Mucosa of descending colon (tissue), 3 donors: Measurements from ENCODE around the gene DGKE. TPM values are rescaled to one million over a fixed set of nuclear protein-coding genes. Genes with fewer than 3 reads are reported as not detected.

Source experiments
- ATAC-seq: fragments of 200-7000 bp; cut with Tn5 transposase; one replicate; pipeline ENCODE4 v1.9.1; 2020; ENCODE audit warnings: mild to moderate bottlenecking, moderate library complexity
- DNase-seq, 3 donors: peaks; one replicate each; pipeline ENCODE4 v3.0.0-alpha.2; 2020
- H3K36me3 ChIP-seq: fragments of 200-600 bp; one replicate; pipeline ENCODE4 v1.8.0; 2021; ENCODE audit warnings: low read depth, mild to moderate bottlenecking
- H3K4me1 ChIP-seq: fragments of 200-600 bp; one replicate; pipeline ENCODE4 v1.8.0; 2021; ENCODE audit warnings: low read depth, mild to moderate bottlenecking
- H3K4me3 ChIP-seq: fragments of 200-600 bp; one replicate; pipeline ENCODE4 v1.8.0; 2021; ENCODE audit warnings: mild to moderate bottlenecking
- H3K9me3 ChIP-seq: fragments of 200-600 bp; one replicate; pipeline ENCODE4 v1.8.0; 2021; ENCODE audit warnings: mild to moderate bottlenecking
- CTCF ChIP-seq: fragments of 200-600 bp; IDR thresholded peaks from one replicate; pipeline ENCODE4 v1.8.0; 2022; ENCODE audit warnings: antibody characterized with exemption, mild to moderate bottlenecking
- intact Hi-C, 2 donors: fragments of 100-400 bp; cut with DNase I in 1 of 2; cut with micrococcal nuclease in 1 of 2; formaldehyde crosslinking; loops; one replicate each; pipeline versions ENCODE4 v1.11.0 to v1.11.1; 2022; cut with DNase I, micrococcal nuclease
- total RNA-seq, 3 donors: library from RNA; stranded (reverse); fragmentation: NEBNext Ultra II Directional in 2 of 3; extraction: Animal tissue kit (Norgen Biotek cat#: 25700) in 2 of 3; gene quantifications; one replicate each; pipeline versions ENCODE4 v1.2.1 to v1.2.4, GENCODE V29; 2021 to 2023
- donor health status: DM: no; HTN: no; CAD: no; lungs with moderate emphysema.
- donor health status: DM: no; HTN: no; CAD: no.
- donor health status: DM: no; HTN: yes; CAD: no.

DGKE gene
- total RNA-seq, 3 donors from 2014 or later = 5.8 to 22.2 (median 9.8) TPM

- Histone ChIP-seq H3K4me1 (peaks cover 5% of the 10 kb centered on the region), H3K4me3 (no peak overlapping the region), H3K9me3 (no peaks in the 10 kb centered on the region), H3K36me3 (no peaks in the 10 kb centered on the region)
- intact Hi-C loops = no loop called here
- DNase-seq (no peak), ATAC-seq (no peak)
- TF ChIP-seq CTCF = no peak
These were observed 40.4 kb upstream of the DGKE start for GRCh38 chr17:56793531-56793930.

GRCh38 chr17:56793957-56794356, 40.0 kb upstream of the DGKE start:
- no peak for TF ChIP-seq CTCF
- DNase-seq (no peak), ATAC-seq (no peak)
- Histone ChIP-seq H3K36me3 (no peaks in the 10 kb centered on the region), H3K9me3 (no peaks in the 10 kb centered on the region), H3K4me3 (no peak overlapping the region), H3K4me1 (peaks cover 5% of the 10 kb centered on the region)
- intact Hi-C loops = no loop called here

GRCh38 chr17:56795221-56795865, 38.6 kb upstream of the DGKE start:
- no peak overlapping the region for H3K4me3 ChIP-seq
- ATAC-seq (peak; percentile 83), DNase-seq (no peak)
- intact Hi-C loops = no loop called here
- H3K9me3 ChIP-seq = no peaks in the 10 kb centered on the region
- no peak for TF ChIP-seq CTCF
- peaks cover 5% of the 10 kb centered on the region for H3K4me1 ChIP-seq
- H3K36me3 ChIP-seq = no peaks in the 10 kb centered on the region

GRCh38 chr17:56796536-56796935, 37.4 kb upstream of the DGKE start:
- intact Hi-C loops = no loop called here
- H3K9me3 ChIP-seq = no peaks in the 10 kb centered on the region
- DNase-seq (no peak), ATAC-seq (no peak)
- H3K4me1 ChIP-seq = peaks cover 5% of the 10 kb centered on the region
- no peaks in the 10 kb centered on the region for H3K36me3 ChIP-seq
- H3K4me3 ChIP-seq = no peak overlapping the region
- no peak for TF ChIP-seq CTCF

- Histone ChIP-seq H3K36me3 (no peaks in the 10 kb centered on the region), H3K4me1 (peaks cover 5% of the 10 kb centered on the region), H3K9me3 (no peaks in the 10 kb centered on the region), H3K4me3 (no peak overlapping the region)
- no peak for ATAC-seq
- intact Hi-C loops = no loop called here
- no peak for DNase-seq
- no peak for TF ChIP-seq CTCF
These were observed 35.0 kb upstream of the DGKE start for GRCh38 chr17:56798916-56799315.
